GM10266 (cell line): ENCODE measurements around the gene DNMBP.

Experiments
- DNase-seq: peaks from one replicate; pipeline ENCODE4 v3.0.0; 2012; ENCODE audit errors: extremely low spot score
- TF ChIP-seq, protein P1 (sequence below): IDR thresholded peaks from 2 replicates; pipeline ENCODE4 v1.5.1; 2012; ENCODE audit warnings: mild to moderate bottlenecking, low read depth; ENCODE audit not compliant: control insufficient read depth, insufficient read depth; ENCODE audit errors: missing control alignments

DNMBP gene

DNA sequence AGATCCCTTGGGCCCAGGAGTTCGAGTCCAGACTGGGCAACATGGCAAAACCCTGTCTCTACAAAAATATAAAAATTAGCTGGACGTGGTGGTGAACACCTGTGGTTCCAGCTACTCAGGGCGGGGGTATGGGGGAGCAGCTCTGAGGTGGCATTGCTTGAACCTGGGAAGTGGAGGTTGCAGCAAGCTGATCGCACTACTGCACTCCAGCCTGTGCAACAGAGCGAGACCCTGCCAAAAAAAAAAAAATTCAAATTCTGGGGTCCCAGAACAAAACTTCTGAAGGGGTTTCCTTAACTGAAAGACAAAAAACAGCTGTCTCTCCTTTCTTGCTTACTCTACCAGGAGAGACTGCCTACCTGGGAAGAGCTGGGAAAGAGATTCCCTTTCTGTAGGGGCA lies 27.0 kb downstream of the DNMBP start:
- DNase-seq: no peak
- TF ChIP-seq, protein P1, sequence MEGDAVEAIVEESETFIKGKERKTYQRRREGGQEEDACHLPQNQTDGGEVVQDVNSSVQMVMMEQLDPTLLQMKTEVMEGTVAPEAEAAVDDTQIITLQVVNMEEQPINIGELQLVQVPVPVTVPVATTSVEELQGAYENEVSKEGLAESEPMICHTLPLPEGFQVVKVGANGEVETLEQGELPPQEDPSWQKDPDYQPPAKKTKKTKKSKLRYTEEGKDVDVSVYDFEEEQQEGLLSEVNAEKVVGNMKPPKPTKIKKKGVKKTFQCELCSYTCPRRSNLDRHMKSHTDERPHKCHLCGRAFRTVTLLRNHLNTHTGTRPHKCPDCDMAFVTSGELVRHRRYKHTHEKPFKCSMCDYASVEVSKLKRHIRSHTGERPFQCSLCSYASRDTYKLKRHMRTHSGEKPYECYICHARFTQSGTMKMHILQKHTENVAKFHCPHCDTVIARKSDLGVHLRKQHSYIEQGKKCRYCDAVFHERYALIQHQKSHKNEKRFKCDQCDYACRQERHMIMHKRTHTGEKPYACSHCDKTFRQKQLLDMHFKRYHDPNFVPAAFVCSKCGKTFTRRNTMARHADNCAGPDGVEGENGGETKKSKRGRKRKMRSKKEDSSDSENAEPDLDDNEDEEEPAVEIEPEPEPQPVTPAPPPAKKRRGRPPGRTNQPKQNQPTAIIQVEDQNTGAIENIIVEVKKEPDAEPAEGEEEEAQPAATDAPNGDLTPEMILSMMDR: no peak

DNA sequence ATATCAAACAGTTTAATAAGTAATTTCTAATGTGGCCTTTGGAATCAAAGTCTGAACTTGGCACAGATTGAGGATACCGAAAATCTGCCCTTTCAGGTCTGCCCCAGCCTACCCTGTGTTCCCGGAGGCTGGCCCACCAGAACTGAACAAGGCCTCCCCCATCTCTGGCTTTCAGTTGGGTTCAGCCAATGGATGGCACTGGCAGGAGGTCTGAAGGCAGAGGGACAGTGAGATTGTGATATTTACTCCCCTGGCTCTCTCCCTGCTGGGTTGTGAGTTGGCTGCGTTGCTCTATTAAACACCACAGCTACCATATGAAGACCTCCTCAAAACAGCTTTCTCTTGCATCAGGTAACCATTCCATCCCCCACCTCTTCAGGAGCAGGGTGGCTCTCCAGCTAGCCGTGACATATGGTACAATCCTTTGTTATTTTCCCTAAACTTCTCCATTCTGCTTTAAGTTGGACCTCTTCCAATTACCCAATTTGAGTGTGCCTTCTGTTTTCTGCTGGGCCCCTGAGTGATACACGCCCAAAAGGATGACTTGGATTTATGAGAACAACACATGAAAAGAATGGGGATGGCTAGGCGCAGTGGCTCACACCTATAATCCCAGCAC lies 28.1 kb downstream of the DNMBP start:
- no peak for DNase-seq
- TF ChIP-seq, protein P1: no peak

DNA sequence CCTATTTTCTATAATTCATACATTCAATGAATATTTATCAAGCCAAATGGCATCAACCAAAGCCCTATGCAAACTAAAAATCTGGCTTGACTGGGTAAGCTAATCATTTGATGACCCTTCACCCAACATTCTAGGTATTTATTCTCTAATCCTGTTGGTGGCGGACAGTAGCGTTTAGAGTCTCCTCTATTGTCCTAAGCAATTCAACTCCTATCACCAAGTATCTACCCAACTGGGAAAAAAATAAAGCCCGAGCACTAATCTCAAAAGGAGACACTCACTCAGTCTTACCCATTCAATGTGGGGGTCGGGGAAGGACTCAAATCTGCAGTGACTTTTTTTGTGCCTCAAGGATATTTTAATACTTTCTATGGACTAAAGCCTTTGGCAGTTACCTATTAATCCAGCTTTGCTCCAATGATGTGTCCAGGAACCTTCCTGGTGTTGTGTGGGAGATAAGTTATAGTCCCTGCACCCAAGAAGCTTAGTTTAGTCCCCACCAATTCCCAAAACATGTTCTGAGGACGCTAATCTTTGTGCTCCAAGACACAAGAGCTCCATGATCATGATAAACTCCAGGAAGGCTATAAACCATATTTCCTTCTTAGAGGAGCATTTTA lies 30.6 kb downstream of the DNMBP start:
- DNase-seq: no peak
- TF ChIP-seq, protein P1: no peak

DNA sequence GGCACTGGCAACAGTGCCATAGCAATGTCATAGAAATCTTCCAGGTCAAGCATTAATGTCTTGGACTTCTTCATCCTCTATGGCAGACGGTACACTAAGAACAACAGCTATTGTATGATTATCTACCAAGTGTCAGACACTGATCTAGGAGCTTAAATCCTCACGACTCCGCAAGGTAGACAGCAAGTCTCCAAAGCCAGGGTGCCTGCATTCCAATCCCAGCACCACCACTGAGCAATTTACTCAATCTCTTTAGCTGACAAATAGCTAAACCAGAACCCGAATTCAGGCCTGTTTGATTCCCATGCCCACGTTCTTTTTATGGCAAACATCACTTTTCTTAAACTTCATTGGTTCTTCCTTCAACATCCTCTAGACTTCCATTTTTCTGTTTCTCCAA lies 31.8 kb downstream of the DNMBP start:
- TF ChIP-seq, protein P1: no peak
- DNase-seq: no peak

DNA sequence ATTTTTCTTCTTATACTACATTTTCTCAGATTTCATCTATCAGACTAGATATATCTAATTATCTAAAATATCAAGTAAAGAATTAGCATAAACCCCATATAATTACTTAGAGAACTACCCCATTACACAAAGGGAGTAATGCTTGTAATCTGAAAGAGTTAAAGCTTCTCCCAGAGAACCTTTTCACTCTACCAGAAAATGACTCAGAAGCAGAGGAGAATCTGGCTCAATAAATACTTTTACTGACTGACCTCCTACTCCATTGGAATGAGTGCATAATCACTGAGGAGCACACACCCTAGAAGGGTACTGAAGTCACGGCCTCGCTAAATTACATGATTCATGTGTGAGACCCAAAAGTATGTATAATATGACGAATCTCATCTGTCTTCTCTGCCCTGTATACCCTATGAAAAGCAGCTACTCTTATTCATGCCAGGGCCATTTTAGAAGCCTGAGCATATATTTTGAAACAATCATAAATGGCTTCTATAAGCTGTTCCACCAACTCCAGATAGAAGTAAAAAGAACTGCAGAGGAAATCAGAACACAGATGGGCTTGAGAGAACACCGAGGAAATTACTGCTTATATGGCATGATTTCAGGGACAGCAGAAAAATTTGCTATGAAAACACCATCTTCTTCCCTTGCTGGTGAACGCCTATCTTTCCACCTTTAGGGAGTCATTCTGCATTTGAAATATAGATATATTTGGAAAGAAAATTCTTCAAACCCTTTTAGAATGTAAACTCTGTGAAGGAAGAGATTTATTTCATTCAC lies 32.7 kb downstream of the DNMBP start:
- DNase-seq: no peak
- TF ChIP-seq, protein P1: no peak

DNA sequence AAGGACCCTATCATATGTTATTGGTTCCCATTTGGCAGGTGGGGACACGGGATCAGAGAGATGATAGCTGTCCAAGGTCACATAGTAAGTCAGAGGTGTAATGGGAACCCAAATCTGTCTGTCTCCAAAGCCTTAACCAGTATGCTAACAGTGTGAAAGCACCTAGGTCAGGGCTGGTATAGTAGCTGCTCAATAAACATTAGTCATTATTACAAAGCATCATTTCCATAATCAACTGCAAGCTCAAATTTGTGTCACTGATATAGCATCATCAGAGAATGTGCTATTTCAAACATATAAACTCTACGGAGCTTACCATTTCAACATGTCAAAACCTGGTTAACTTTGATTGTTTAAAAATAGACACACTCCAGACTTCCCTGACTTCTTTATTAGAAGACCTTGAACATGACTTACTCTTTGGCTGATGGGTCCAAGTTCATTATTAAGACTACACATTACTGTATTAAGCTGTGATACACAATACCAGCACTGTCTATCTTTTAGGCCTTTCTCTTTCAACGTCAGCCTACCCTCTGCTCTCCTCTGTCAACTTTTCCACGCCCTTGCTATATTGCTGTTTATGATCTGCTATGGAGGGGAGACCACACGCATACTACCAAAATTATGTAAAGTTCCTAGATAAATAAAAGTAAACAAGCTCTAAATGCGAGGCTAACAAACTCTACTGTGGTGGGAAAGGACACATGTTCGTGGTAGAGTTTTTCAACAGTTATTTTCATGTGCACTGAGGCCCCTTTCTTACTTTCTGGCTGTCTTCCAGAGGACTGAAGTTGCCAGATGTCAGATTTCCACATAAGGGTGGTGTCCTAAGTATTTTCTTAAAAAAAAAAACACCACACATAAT lies 33.6 kb downstream of the DNMBP start:
- TF ChIP-seq, protein P1: no peak
- DNase-seq: no peak
